ENCODE results near the gene BICD2. TPM values are rescaled to one million over a fixed set of nuclear protein-coding genes. Genes with fewer than 3 reads are reported as not detected.

The BICD2 gene
- total RNA-seq, 1 donor from 2014 or later, result 43.7 TPM

DNA sequence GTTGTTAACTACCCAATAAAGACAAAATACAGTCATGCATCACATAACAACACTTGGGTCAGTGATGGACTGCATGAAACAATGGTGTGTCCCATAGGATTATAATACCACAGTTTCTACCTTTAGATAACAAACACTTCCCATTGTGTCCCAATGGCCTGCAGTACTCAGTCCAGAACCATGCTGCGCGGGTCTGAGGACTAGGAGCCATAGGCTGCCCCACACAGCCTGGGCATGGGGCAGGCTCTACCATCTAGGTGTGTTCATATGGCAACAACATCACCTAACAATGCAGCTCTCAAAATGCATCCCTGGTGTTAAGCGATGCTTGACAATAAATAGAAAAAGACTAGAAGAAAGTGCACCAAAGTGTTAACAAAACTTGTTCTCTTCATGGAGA, 101.5 kb downstream of the BICD2 start:
- H3K4me1 Mint-ChIP-seq (ENCODE audit: low read depth, unreplicated experiment), result peaks cover 9% of the 10 kb centered on the region
- TF ChIP-seq, protein P1, sequence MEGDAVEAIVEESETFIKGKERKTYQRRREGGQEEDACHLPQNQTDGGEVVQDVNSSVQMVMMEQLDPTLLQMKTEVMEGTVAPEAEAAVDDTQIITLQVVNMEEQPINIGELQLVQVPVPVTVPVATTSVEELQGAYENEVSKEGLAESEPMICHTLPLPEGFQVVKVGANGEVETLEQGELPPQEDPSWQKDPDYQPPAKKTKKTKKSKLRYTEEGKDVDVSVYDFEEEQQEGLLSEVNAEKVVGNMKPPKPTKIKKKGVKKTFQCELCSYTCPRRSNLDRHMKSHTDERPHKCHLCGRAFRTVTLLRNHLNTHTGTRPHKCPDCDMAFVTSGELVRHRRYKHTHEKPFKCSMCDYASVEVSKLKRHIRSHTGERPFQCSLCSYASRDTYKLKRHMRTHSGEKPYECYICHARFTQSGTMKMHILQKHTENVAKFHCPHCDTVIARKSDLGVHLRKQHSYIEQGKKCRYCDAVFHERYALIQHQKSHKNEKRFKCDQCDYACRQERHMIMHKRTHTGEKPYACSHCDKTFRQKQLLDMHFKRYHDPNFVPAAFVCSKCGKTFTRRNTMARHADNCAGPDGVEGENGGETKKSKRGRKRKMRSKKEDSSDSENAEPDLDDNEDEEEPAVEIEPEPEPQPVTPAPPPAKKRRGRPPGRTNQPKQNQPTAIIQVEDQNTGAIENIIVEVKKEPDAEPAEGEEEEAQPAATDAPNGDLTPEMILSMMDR (IDR thresholded peaks at IDR 0.05; ENCODE audit: partially characterized antibody, unreplicated experiment), result no peak
- no peaks in the 10 kb centered on the region for H3K36me3 Mint-ChIP-seq (ENCODE audit: unreplicated experiment)
- H3K9me3 Mint-ChIP-seq (ENCODE audit: unreplicated experiment), result peaks cover 2% of the 10 kb centered on the region
- DNase-seq, result no peak
- no peaks in the 10 kb centered on the region for H3K27me3 Mint-ChIP-seq (ENCODE audit: unreplicated experiment)
- no peak overlapping the region for H3K4me3 Mint-ChIP-seq (ENCODE audit: unreplicated experiment)
- H3K27ac Mint-ChIP-seq (ENCODE audit: unreplicated experiment), result no peak overlapping the region

DNA sequence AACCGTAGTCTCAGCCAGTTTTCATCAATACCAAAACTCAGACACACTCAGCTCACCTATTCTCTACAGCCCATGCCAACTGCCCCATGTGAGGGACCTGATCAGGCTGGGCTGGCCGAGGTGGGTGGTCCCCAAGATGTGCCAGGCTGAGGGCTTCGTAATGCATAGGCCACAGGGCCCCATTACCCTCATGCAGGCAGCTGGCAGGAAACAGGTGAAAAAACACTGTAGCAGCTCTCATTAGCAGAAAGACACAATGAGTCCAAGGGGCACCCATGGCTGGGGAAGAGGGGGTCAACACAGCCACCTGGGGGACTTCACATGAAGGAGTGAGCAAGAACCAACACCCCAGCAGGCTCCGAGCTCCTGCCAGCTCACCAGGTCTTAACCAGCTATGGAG, 102.9 kb downstream of the BICD2 start:
- Mint-ChIP-seq H3K9me3 (ENCODE audit: unreplicated experiment) (peaks cover 2% of the 10 kb centered on the region), H3K36me3 (ENCODE audit: unreplicated experiment) (peaks cover 2% of the 10 kb centered on the region), H3K27ac (ENCODE audit: unreplicated experiment) (no peak overlapping the region), H3K4me3 (ENCODE audit: unreplicated experiment) (no peak overlapping the region), H3K4me1 (ENCODE audit: low read depth, unreplicated experiment) (peaks cover 9% of the 10 kb centered on the region), H3K27me3 (ENCODE audit: unreplicated experiment) (no peaks in the 10 kb centered on the region)
- DNase-seq, result no peak
- TF ChIP-seq, protein P1 (IDR thresholded peaks at IDR 0.05; ENCODE audit: partially characterized antibody, unreplicated experiment), result no peak

Other genes starting within 250 kb of the BICD2 start
- gene ECM2, start 228.8 kb downstream of the BICD2 start, total RNA-seq (ENCODE audit: unreplicated experiment), result 0.20 TPM
- gene IPPK, start 94.7 kb downstream of the BICD2 start, total RNA-seq (ENCODE audit: unreplicated experiment), result 7.0 TPM
- gene ZNF484, start 113.2 kb upstream of the BICD2 start, total RNA-seq (ENCODE audit: unreplicated experiment), result 14.4 TPM
- gene FGD3, start 182.7 kb upstream of the BICD2 start, total RNA-seq (ENCODE audit: unreplicated experiment), result 1.2 TPM

Data from glutamatergic neuron (in vitro differentiated cells).